C4-2B (cell line): ENCODE measurements around the gene CFAP299.

ENCODE experiments used
- CTCF ChIP-seq: fragments of 450-650 bp; conservative IDR thresholded peaks from 2 replicates; pipeline ENCODE4 v1.5.1; 2017; ENCODE audit warnings: mild to moderate bottlenecking
- ZFX ChIP-seq: fragments of 450-650 bp; IDR thresholded peaks from 2 replicates; pipeline ENCODE4 v1.6.1; 2017

- TF ChIP-seq CTCF (no peak), ZFX (no peak)
These were observed 23.4 kb upstream of the CFAP299 start for GRCh38 chr4:80312124-80312523.
